ENCODE results near the gene ST8SIA4.

GRCh38 chr5:100761192-100761591 lies 141.9 kb downstream of the ST8SIA4 start:
- TF ChIP-seq ZNF274 (IDR thresholded peaks at IDR 0.05; ENCODE audit: low read depth, low read length) (no peak), YY1 (IDR thresholded peaks at IDR 0.05; ENCODE audit: insufficient read depth, insufficient read length) (no peak), SUZ12 (IDR thresholded peaks at IDR 0.05; ENCODE audit: extremely low read depth, insufficient read depth, insufficient read length) (no peak)

Measured in NT2/D1 (cell line).